ENCODE measurements around the gene PPP5C. TPM values are rescaled to one million over a fixed set of nuclear protein-coding genes. Genes with fewer than 3 reads are reported as not detected.

PPP5C gene
- total RNA-seq, 1 donor from 2014 or later = 70.9 TPM

- Mint-ChIP-seq H3K4me3 (ENCODE audit: unreplicated experiment) (peak overlapping the region; percentile 34), H3K27me3 (ENCODE audit: low read depth, unreplicated experiment) (no peaks in the 10 kb centered on the region), H3K9me3 (ENCODE audit: unreplicated experiment) (no peaks in the 10 kb centered on the region), H3K4me1 (ENCODE audit: low read depth, unreplicated experiment) (peaks cover 15% of the 10 kb centered on the region), H3K27ac (ENCODE audit: unreplicated experiment) (no peak overlapping the region), H3K36me3 (ENCODE audit: low read depth, unreplicated experiment) (peaks cover 17% of the 10 kb centered on the region)
- Histone ChIP-seq H3K36me3 (ENCODE audit: insufficient read depth, low read length) (peaks cover 5% of the 10 kb centered on the region), H3K27me3 (ENCODE audit: insufficient read depth, low read length) (no peaks in the 10 kb centered on the region), H3K9ac (ENCODE audit: low read length) (no peak overlapping the region), H3K27ac (ENCODE audit: low read depth, low read length) (no peak overlapping the region), H3K9me3 (ENCODE audit: insufficient read depth, low read depth, low read length) (no peaks in the 10 kb centered on the region), H3K79me2 (ENCODE audit: insufficient read depth, low read length) (peaks cover 60% of the 10 kb centered on the region), H4K20me1 (ENCODE audit: insufficient read depth, low read length) (peaks cover 31% of the 10 kb centered on the region), H3K4me2 (ENCODE audit: low read length) (peak overlapping the region; percentile 20), H3K4me1 (ENCODE audit: insufficient read depth, low read length) (peaks cover 7% of the 10 kb centered on the region), H3K4me3 (ENCODE audit: insufficient read depth, low read depth, low read length) (no peak overlapping the region), H2AFZ (ENCODE audit: low read depth, low read length) (no peak overlapping the region)
- FAIRE-seq (no peak), DNase-seq (ENCODE audit: low read depth) (peak; percentile 49)
- TF ChIP-seq EZH2 (IDR thresholded peaks at IDR 0.05; ENCODE audit: insufficient read depth, low read length) (no peak), CTCF (IDR thresholded peaks at IDR 0.05; ENCODE audit: insufficient read depth, low read depth, low read length) (no peak)
Measured at GRCh38 chr19:46365561-46365960, 18.7 kb downstream of the PPP5C start.

GRCh38 chr19:46366620-46367292 lies 19.9 kb downstream of the PPP5C start:
- Histone ChIP-seq H3K36me3 (ENCODE audit: insufficient read depth, low read length) (peaks cover 5% of the 10 kb centered on the region), H3K4me1 (ENCODE audit: insufficient read depth, low read length) (peaks cover 15% of the 10 kb centered on the region), H3K79me2 (ENCODE audit: insufficient read depth, low read length) (peaks cover 68% of the 10 kb centered on the region), H3K27me3 (ENCODE audit: insufficient read depth, low read length) (no peaks in the 10 kb centered on the region), H2AFZ (ENCODE audit: low read depth, low read length) (no peak overlapping the region), H4K20me1 (ENCODE audit: insufficient read depth, low read length) (peaks cover 40% of the 10 kb centered on the region), H3K4me2 (ENCODE audit: low read length) (no peak overlapping the region), H3K9ac (ENCODE audit: low read length) (no peak overlapping the region), H3K9me3 (ENCODE audit: insufficient read depth, low read depth, low read length) (no peaks in the 10 kb centered on the region), H3K4me3 (ENCODE audit: insufficient read depth, low read depth, low read length) (no peak overlapping the region), H3K27ac (ENCODE audit: low read depth, low read length) (no peak overlapping the region)
- no peak for TF ChIP-seq EZH2 (IDR thresholded peaks at IDR 0.05; ENCODE audit: insufficient read depth, low read length)
- no peak for TF ChIP-seq CTCF (IDR thresholded peaks at IDR 0.05; ENCODE audit: insufficient read depth, low read depth, low read length)
- DNase-seq (ENCODE audit: low read depth) = no peak
- no peak for FAIRE-seq
- H3K36me3 Mint-ChIP-seq (ENCODE audit: low read depth, unreplicated experiment) = peaks cover 17% of the 10 kb centered on the region
- no peak overlapping the region for H3K4me3 Mint-ChIP-seq (ENCODE audit: unreplicated experiment)
- peaks cover 25% of the 10 kb centered on the region for H3K4me1 Mint-ChIP-seq (ENCODE audit: low read depth, unreplicated experiment)
- no peaks in the 10 kb centered on the region for H3K27me3 Mint-ChIP-seq (ENCODE audit: low read depth, unreplicated experiment)
- no peaks in the 10 kb centered on the region for H3K9me3 Mint-ChIP-seq (ENCODE audit: unreplicated experiment)
- H3K27ac Mint-ChIP-seq (ENCODE audit: unreplicated experiment) = no peak overlapping the region

- Mint-ChIP-seq H3K9me3 (ENCODE audit: unreplicated experiment) (no peaks in the 10 kb centered on the region), H3K36me3 (ENCODE audit: low read depth, unreplicated experiment) (peaks cover 17% of the 10 kb centered on the region), H3K4me1 (ENCODE audit: low read depth, unreplicated experiment) (peaks cover 27% of the 10 kb centered on the region), H3K4me3 (ENCODE audit: unreplicated experiment) (no peak overlapping the region), H3K27ac (ENCODE audit: unreplicated experiment) (no peak overlapping the region), H3K27me3 (ENCODE audit: low read depth, unreplicated experiment) (no peaks in the 10 kb centered on the region)
- Histone ChIP-seq H3K79me2 (ENCODE audit: insufficient read depth, low read length) (peaks cover 74% of the 10 kb centered on the region), H3K27me3 (ENCODE audit: insufficient read depth, low read length) (no peaks in the 10 kb centered on the region), H2AFZ (ENCODE audit: low read depth, low read length) (no peak overlapping the region), H4K20me1 (ENCODE audit: insufficient read depth, low read length) (peaks cover 44% of the 10 kb centered on the region), H3K9me3 (ENCODE audit: insufficient read depth, low read depth, low read length) (no peaks in the 10 kb centered on the region), H3K27ac (ENCODE audit: low read depth, low read length) (no peak overlapping the region), H3K4me3 (ENCODE audit: insufficient read depth, low read depth, low read length) (no peak overlapping the region), H3K9ac (ENCODE audit: low read length) (no peak overlapping the region), H3K4me1 (ENCODE audit: insufficient read depth, low read length) (peaks cover 21% of the 10 kb centered on the region), H3K4me2 (ENCODE audit: low read length) (no peak overlapping the region), H3K36me3 (ENCODE audit: insufficient read depth, low read length) (peaks cover 5% of the 10 kb centered on the region)
- FAIRE-seq = no peak
- no peak for TF ChIP-seq EZH2 (IDR thresholded peaks at IDR 0.05; ENCODE audit: insufficient read depth, low read length)
- no peak for TF ChIP-seq CTCF (IDR thresholded peaks at IDR 0.05; ENCODE audit: insufficient read depth, low read depth, low read length)
- no peak for DNase-seq (ENCODE audit: low read depth)
Measured at GRCh38 chr19:46367426-46367825, 20.5 kb downstream of the PPP5C start.
